Muscle of back (tissue), 11 donors: Measurements from ENCODE around the gene BROX. TPM values are rescaled to one million over a fixed set of nuclear protein-coding genes. Genes with fewer than 3 reads are reported as not detected.

Experiments used
- DNase-seq, 3 donors: peaks; one replicate each; pipeline versions ENCODE4 v3.0.0 to v3.0.0-alpha.2; 2013
- polyA plus RNA-seq, 10 donors: library from polyadenylated mRNA; unstranded; fragments of 120-200 nt; gene quantifications; one replicate each; pipeline ENCODE4 v1.2.1, GENCODE V29; 2013; ENCODE audit not compliant: insufficient read length in 10 of 10

BROX gene
- polyA plus RNA-seq, 10 donors, result 18.2 to 30.5 (median 24.4) TPM

GRCh38 chr1:222769971-222770620 is 57.7 kb downstream of the BROX start:
- no peak for DNase-seq

- DNase-seq, result peak in 2 of 3 donors; percentile 20 to 45
Measured at GRCh38 chr1:222772996-222773379, 60.6 kb downstream of the BROX start.

GRCh38 chr1:222777463-222777862 is 65.1 kb downstream of the BROX start:
- DNase-seq, result no peak

DNA sequence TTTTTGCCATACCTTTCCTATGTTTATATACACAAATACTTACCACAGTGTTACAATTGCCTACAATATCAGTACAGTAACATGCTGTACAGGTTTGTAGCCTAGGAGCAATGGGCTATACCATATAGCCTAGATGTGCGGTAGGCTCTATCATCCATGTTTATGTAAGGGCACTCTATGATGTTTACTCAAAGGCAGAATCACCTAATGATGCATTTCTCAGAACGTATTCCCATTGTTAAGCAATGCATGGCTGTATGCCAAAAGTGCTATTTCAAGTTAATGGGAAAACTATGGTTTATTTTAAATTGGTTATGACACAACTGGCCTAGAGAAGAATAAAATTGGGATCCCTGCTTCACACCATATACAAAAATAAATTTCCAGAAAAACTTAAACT is 65.6 kb downstream of the BROX start:
- no peak for DNase-seq

DNA sequence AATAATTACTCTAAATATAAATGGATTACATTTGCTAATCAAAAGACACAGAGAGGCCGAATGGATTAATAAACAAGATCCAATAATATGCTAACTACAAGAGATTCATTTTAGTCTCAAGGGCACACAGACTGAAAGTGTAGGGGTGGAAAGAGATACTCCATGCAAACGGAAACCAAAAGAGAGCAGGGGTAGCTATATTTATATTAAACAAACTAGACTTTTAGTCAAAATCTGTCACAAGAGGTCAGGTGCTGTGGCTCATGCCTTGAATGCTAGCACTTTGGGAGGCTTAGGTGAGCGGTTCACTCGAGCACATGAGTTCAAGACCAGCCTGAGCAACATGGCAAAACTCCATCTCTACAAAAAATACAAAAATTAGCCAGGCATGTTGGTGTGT is 68.9 kb downstream of the BROX start:
- no peak for DNase-seq

- DNase-seq, result no peak
Measured at GRCh38 chr1:222783051-222783450, 70.7 kb downstream of the BROX start.

- no peak for DNase-seq
Measured at GRCh38 chr1:222784371-222784770, 72.0 kb downstream of the BROX start.

Other genes with a start within 250 kb of the BROX start
- under 1 TPM in 9 of 10 donors, not detected in 1; 0.08 to 0.89 (median 0.20) TPM for gene HHIPL2, start 164.5 kb upstream of the BROX start, polyA plus RNA-seq
- gene TAF1A, start 122.6 kb upstream of the BROX start, polyA plus RNA-seq, result 10 to 100 TPM in 5 of 10 donors, 1 to 10 TPM in 5; 8.4 to 11.6 (median 10.0) TPM
- 10 to 100 TPM; 39.6 to 69.4 (median 51.6) TPM for gene MIA3, start 94.5 kb upstream of the BROX start, polyA plus RNA-seq
- gene AIDA, start 73 bp upstream of the BROX start, polyA plus RNA-seq, result 10 to 100 TPM; 58.6 to 72.0 (median 64.0) TPM
- gene FAM177B, start 24.6 kb downstream of the BROX start, polyA plus RNA-seq, result under 1 TPM in 8 of 10 donors, not detected in 2; 0.12 to 0.62 (median 0.25) TPM
- gene DISP1, start 102.5 kb downstream of the BROX start, polyA plus RNA-seq, result 10 to 100 TPM in 2 of 10 donors, 1 to 10 TPM in 8; 6.4 to 11.8 (median 9.1) TPM